Measurements from ENCODE around the gene FGF10. TPM values are rescaled to one million over a fixed set of nuclear protein-coding genes. Genes with fewer than 3 reads are reported as not detected.

FGF10 gene
- total RNA-seq, 2 experiments from 2014 or later, result not detected

- POLR2A ChIA-PET, result no interaction called here
- Mint-ChIP-seq H3K4me1 (no peaks in the 10 kb centered on the region), H3K4me3 (no peak overlapping the region), H3K36me3 (no peaks in the 10 kb centered on the region), H3K9me3 (no peaks in the 10 kb centered on the region), H3K27ac (no peak overlapping the region), H3K27me3 (no peaks in the 10 kb centered on the region)
- ATAC-seq (ENCODE audit: low read depth) (no peak), DNase-seq (no peak)
These were observed 57.7 kb downstream of the FGF10 start for GRCh38 chr5:44331471-44332050.

DNA sequence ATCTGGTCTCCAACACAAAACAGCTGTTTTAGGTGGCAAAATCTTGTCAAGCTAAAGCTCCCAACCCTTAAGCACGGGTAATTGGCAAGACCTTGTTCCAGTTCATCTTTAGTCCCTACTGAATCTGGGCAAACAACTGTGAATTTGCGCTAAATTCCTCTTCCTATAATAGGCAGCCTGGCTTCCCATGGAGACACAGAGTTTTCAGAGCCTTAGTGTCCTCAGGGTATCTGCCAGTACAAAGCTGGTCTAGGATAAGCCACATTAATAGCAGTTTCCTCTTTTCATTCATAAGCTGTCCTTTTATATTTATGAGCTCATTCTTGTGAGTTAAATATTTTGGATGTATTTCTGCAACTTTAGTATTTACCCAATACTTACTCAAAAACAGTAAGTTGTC is 59.5 kb downstream of the FGF10 start:
- ATAC-seq (ENCODE audit: low read depth) (no peak), DNase-seq (no peak)
- Mint-ChIP-seq H3K9me3 (no peaks in the 10 kb centered on the region), H3K27ac (no peak overlapping the region), H3K27me3 (no peaks in the 10 kb centered on the region), H3K4me3 (no peak overlapping the region), H3K36me3 (no peaks in the 10 kb centered on the region), H3K4me1 (no peaks in the 10 kb centered on the region)
- POLR2A ChIA-PET, result no interaction called here

DNA sequence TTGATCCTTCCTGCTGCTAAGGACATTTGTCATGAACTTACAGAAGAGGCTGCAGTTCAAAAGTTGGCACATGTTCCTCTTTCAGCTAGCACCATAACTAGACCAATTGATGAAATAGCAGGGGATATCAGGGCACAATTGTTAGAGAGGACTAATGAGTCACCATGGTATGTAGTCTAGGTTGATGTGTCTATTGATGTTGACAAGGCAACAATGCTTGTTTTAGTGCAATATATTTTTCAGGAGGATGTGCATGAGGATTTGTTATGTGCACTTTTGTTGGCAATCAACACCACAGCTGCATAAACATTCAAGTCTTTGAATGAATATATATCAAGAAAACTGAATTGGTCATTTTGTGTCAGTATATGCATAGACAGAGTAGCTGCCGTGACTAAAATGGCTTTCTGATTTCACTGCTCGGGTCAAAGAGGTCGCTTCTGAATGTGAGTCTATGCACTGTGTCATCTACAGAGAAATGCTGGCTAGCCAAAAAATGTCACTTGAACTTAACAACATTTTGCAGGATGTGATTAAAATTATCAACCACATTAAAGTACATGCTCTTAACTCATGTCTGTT is 68.0 kb downstream of the FGF10 start:
- Mint-ChIP-seq H3K4me1 (no peaks in the 10 kb centered on the region), H3K27ac (no peak overlapping the region), H3K36me3 (no peaks in the 10 kb centered on the region), H3K27me3 (no peaks in the 10 kb centered on the region), H3K4me3 (no peak overlapping the region), H3K9me3 (peaks cover 1% of the 10 kb centered on the region)
- POLR2A ChIA-PET, result no interaction called here
- ATAC-seq (ENCODE audit: low read depth) (no peak), DNase-seq (no peak)

DNA sequence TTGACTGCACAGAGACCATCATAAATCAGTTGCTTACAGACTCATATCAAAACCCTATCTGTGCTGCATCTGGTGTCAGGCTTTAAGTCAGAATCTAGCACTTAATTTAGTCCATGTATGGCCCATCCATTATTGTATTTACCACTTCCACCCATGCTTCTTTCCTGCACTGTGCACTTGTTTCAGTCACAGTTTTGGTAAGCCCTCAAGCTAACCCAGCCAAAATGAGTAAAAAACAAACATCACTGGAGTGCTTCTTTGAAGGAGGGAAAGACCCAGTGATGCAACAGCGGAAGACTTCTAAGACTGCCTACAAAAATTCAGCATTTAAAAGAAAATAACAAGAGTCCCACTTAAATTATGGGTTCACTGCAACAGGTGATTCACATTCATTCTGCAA is 69.0 kb downstream of the FGF10 start:
- no peaks in the 10 kb centered on the region for H3K36me3 Mint-ChIP-seq
- no peaks in the 10 kb centered on the region for H3K27me3 Mint-ChIP-seq
- ATAC-seq (ENCODE audit: low read depth), result no peak
- DNase-seq, result no peak
- POLR2A ChIA-PET, result no interaction called here
- H3K4me3 Mint-ChIP-seq, result no peak overlapping the region
- H3K9me3 Mint-ChIP-seq, result peaks cover 1% of the 10 kb centered on the region
- H3K4me1 Mint-ChIP-seq, result no peaks in the 10 kb centered on the region
- H3K27ac Mint-ChIP-seq, result no peak overlapping the region

DNA sequence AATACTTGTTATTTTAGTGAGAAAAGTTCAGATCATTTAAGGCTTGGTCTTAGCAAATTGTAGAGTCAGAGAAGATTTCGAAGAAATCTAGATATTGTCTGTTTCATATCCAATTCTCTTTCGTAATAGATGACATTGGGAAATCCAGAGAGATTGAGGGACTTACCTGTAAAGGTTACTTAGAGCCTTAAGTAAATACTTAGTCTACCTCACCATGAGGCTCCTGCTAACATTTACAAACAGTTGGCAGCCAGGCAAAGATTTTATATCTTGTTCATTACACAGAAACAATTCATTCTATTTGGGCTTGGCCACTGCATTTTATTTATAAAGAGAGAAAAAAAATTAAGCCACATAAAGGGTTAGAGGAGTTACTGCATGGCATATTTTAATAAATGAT is 70.3 kb downstream of the FGF10 start:
- Mint-ChIP-seq H3K9me3 (peaks cover 1% of the 10 kb centered on the region), H3K27ac (no peak overlapping the region), H3K27me3 (no peaks in the 10 kb centered on the region), H3K4me3 (no peak overlapping the region), H3K4me1 (no peaks in the 10 kb centered on the region), H3K36me3 (no peaks in the 10 kb centered on the region)
- DNase-seq, result no peak
- ATAC-seq (ENCODE audit: low read depth), result no peak
- POLR2A ChIA-PET, result no interaction called here

GRCh38 chr5:44312374-44312773 is 76.8 kb downstream of the FGF10 start:
- Mint-ChIP-seq H3K27me3 (no peaks in the 10 kb centered on the region), H3K9me3 (no peaks in the 10 kb centered on the region), H3K27ac (no peak overlapping the region), H3K4me1 (no peaks in the 10 kb centered on the region), H3K4me3 (no peak overlapping the region), H3K36me3 (no peaks in the 10 kb centered on the region)
- POLR2A ChIA-PET, result no interaction called here
- ATAC-seq (ENCODE audit: low read depth) (no peak), DNase-seq (no peak)

- H3K4me1 Mint-ChIP-seq, result no peaks in the 10 kb centered on the region
- H3K4me3 Mint-ChIP-seq, result no peak overlapping the region
- H3K27me3 Mint-ChIP-seq, result no peaks in the 10 kb centered on the region
- no peak overlapping the region for H3K27ac Mint-ChIP-seq
- DNase-seq (no peak), ATAC-seq (ENCODE audit: low read depth) (no peak)
- POLR2A ChIA-PET, result no interaction called here
- no peaks in the 10 kb centered on the region for H3K36me3 Mint-ChIP-seq
- peaks cover 3% of the 10 kb centered on the region for H3K9me3 Mint-ChIP-seq
These were observed 88.7 kb downstream of the FGF10 start for GRCh38 chr5:44300551-44300950.

DNA sequence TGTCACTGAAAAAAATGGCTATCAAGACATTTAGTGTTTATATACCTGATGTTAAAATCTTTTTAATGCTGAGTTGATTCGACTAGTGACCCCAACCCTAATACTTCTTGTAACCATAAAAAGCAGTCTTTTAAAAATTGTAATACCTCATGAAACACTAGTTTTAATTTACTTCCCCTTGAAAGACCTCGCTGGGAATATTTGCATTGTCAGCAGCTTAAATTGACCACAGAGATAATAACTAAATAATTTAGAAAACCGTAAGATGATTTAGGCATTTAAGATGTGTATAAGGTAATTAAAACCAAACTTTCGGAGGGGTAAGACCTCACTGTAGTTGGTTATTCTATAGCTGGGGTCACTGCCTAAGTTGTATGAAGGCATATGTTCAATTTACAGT is 89.8 kb downstream of the FGF10 start:
- no peak for ATAC-seq (ENCODE audit: low read depth)
- Mint-ChIP-seq H3K9me3 (peaks cover 1% of the 10 kb centered on the region), H3K27ac (no peak overlapping the region), H3K4me1 (no peaks in the 10 kb centered on the region), H3K27me3 (no peaks in the 10 kb centered on the region), H3K36me3 (no peaks in the 10 kb centered on the region), H3K4me3 (no peak overlapping the region)
- no peak for DNase-seq
- POLR2A ChIA-PET, result no interaction called here

- H3K9me3 Mint-ChIP-seq, result peaks cover 5% of the 10 kb centered on the region
- DNase-seq (no peak), ATAC-seq (ENCODE audit: low read depth) (no peak)
- H3K4me3 Mint-ChIP-seq, result no peak overlapping the region
- no peaks in the 10 kb centered on the region for H3K36me3 Mint-ChIP-seq
- POLR2A ChIA-PET, result no interaction called here
- no peak overlapping the region for H3K27ac Mint-ChIP-seq
- no peaks in the 10 kb centered on the region for H3K4me1 Mint-ChIP-seq
- H3K27me3 Mint-ChIP-seq, result no peaks in the 10 kb centered on the region
These were observed 94.7 kb downstream of the FGF10 start for GRCh38 chr5:44294516-44294915.

DNA sequence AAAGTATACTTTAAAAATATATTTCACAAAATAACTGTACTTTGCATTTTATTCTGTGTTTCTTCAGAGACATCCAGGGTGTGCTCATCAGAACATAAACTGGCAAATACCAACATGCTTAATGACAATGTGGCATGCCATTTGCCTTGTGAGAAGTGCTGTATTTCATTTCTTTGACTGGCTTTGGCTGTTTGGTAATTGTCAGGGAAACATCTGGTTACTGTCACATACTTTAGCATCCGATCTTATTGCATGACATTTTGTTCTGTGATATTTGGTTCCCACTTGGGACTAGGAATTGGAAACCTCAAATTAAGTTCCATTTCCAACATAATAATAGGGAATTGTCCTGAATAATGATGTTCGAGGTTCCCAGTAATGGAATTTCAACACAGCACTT is 96.5 kb downstream of the FGF10 start:
- no peak overlapping the region for H3K27ac Mint-ChIP-seq
- H3K36me3 Mint-ChIP-seq, result no peaks in the 10 kb centered on the region
- ATAC-seq (ENCODE audit: low read depth) (no peak), DNase-seq (no peak)
- no peaks in the 10 kb centered on the region for H3K27me3 Mint-ChIP-seq
- POLR2A ChIA-PET, result no interaction called here
- H3K4me1 Mint-ChIP-seq, result no peaks in the 10 kb centered on the region
- H3K9me3 Mint-ChIP-seq, result peaks cover 8% of the 10 kb centered on the region
- H3K4me3 Mint-ChIP-seq, result no peak overlapping the region

DNA sequence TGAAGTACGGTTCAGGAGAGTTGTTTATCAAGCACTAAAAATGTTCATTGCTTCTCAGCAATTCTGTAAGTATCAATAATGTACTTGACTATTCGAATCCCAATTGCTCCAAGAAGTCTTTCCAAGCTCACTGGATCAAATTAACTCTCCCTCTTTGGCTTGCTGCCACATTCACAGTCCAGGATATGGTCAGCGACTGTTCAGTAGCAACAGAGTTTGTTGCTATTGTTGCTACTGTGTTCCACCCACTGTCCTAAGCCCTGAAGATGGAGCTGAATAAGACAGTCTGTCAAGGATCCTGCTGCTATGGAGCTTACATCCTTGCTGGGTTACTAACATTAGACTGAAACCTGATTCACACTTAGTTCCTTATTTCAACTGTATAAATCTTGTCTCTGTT is 110.8 kb downstream of the FGF10 start:
- no peaks in the 10 kb centered on the region for H3K27me3 Mint-ChIP-seq
- no peaks in the 10 kb centered on the region for H3K9me3 Mint-ChIP-seq
- POLR2A ChIA-PET, result no interaction called here
- no peaks in the 10 kb centered on the region for H3K36me3 Mint-ChIP-seq
- H3K4me3 Mint-ChIP-seq, result no peak overlapping the region
- ATAC-seq (ENCODE audit: low read depth), result no peak
- no peak for DNase-seq
- H3K4me1 Mint-ChIP-seq, result no peaks in the 10 kb centered on the region
- no peak overlapping the region for H3K27ac Mint-ChIP-seq

DNA sequence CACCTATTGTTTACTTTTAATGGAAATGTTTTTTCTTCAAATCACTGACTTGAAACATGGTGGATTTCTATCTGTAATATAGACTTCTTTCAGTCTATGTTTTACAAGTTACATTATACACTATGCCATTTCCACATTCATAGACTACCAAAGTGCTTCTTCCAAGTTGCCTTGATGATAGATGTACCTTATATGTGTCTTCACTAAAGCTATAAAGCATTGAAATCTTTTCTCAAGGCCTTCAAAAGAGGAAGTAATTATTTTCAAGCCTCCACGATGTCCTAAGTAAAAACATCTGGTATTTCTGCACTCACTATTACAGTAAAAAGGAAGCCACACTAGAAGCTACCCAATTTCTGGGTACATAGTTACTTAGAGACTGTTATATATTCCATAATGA is 113.3 kb downstream of the FGF10 start:
- peaks cover 2% of the 10 kb centered on the region for H3K9me3 Mint-ChIP-seq
- no peaks in the 10 kb centered on the region for H3K4me1 Mint-ChIP-seq
- no peak overlapping the region for H3K27ac Mint-ChIP-seq
- H3K27me3 Mint-ChIP-seq, result no peaks in the 10 kb centered on the region
- no peak overlapping the region for H3K4me3 Mint-ChIP-seq
- no peak for ATAC-seq (ENCODE audit: low read depth)
- H3K36me3 Mint-ChIP-seq, result no peaks in the 10 kb centered on the region
- DNase-seq, result no peak
- POLR2A ChIA-PET, result no interaction called here

GRCh38 chr5:44275329-44275728 is 113.9 kb downstream of the FGF10 start:
- H3K36me3 Mint-ChIP-seq, result no peaks in the 10 kb centered on the region
- H3K4me3 Mint-ChIP-seq, result no peak overlapping the region
- DNase-seq (no peak), ATAC-seq (ENCODE audit: low read depth) (no peak)
- H3K9me3 Mint-ChIP-seq, result peaks cover 2% of the 10 kb centered on the region
- H3K27me3 Mint-ChIP-seq, result no peaks in the 10 kb centered on the region
- H3K27ac Mint-ChIP-seq, result no peak overlapping the region
- POLR2A ChIA-PET, result no interaction called here
- H3K4me1 Mint-ChIP-seq, result no peaks in the 10 kb centered on the region

DNA sequence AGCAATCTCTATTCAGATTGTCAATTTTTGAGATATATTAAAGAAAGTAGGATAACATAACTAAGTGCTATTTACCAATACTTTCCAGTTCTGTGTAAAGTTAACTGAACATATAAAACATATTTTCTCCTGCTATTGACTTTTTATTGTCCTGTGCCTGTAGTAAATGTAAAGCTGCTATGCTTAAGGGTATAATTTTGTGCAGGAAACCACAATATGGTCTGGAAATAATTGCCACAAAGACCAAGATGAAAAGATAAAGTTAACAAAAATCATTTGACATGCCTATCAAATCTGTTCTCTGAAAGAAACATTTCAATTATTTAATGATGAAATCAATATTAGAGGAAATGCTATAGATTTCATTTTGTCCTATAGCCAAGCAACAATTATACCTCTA is 121.3 kb downstream of the FGF10 start:
- POLR2A ChIA-PET, result no interaction called here
- no peaks in the 10 kb centered on the region for H3K27me3 Mint-ChIP-seq
- no peak for ATAC-seq (ENCODE audit: low read depth)
- H3K36me3 Mint-ChIP-seq, result no peaks in the 10 kb centered on the region
- H3K27ac Mint-ChIP-seq, result no peak overlapping the region
- no peaks in the 10 kb centered on the region for H3K4me1 Mint-ChIP-seq
- peaks cover 2% of the 10 kb centered on the region for H3K9me3 Mint-ChIP-seq
- H3K4me3 Mint-ChIP-seq, result no peak overlapping the region
- no peak for DNase-seq
